K562 (cell line): ENCODE data around the gene FARP1.

ENCODE experiments used
- COPS2 ChIP-seq: fragments of 450-650 bp; conservative IDR thresholded peaks from 2 replicates; pipeline ENCODE4 v1.6.1; 2016; ENCODE audit warnings: mild to moderate bottlenecking, moderate library complexity
- ESRRA ChIP-seq: fragments of 450-650 bp; IDR thresholded peaks from 2 replicates; pipeline ENCODE4 v1.6.1; 2014; ENCODE audit warnings: low read depth, mild to moderate bottlenecking, moderate library complexity, borderline replicate concordance
- GABPA ChIP-seq: fragments of 200-800 bp; sonication (Bioruptor generic); conservative IDR thresholded peaks from 2 replicates; pipeline ENCODE4 v1.6.1; 2016; ENCODE audit warnings: low read depth, missing genetic modification characterization, missing compliant biosample characterization
- MAX ChIP-seq: sonication (generic); formaldehyde crosslinking; IDR thresholded peaks from 2 replicates; pipeline ENCODE4 v1.9.0; 2022; ENCODE audit warnings: mild to moderate bottlenecking, missing genetic modification reagents
- MAZ ChIP-seq, 2 experiments: fragments of 450-650 bp in 1 of 2; sonication (generic) in 1 of 2; formaldehyde crosslinking; IDR thresholded peaks in 1 of 2; conservative IDR thresholded peaks in 1 of 2; 2 replicates each; pipeline versions ENCODE4 v1.4.0 to v1.5.0; 2020; ENCODE audit warnings: mild to moderate bottlenecking in 1 of 2, missing genetic modification reagents in 1 of 2
- POLR2AphosphoS2 ChIP-seq: IDR thresholded peaks from 2 replicates; pipeline ENCODE4 v1.6.1; 2012; ENCODE audit warnings: low read length, improper control_type of control experiment
- SREBF2 ChIP-seq: sonication (generic); formaldehyde crosslinking; IDR thresholded peaks from 2 replicates; pipeline ENCODE4 v1.4.0; 2020; ENCODE audit warnings: mild to moderate bottlenecking, missing genetic modification reagents
- TF ChIP-seq, protein P1 (sequence below), 2 experiments: fragments of 200-800 bp in 1 of 2; sonication (Bioruptor generic) in 1 of 2; sonication (generic) in 1 of 2; formaldehyde crosslinking in 1 of 2; IDR thresholded peaks in 1 of 2; conservative IDR thresholded peaks in 1 of 2; 2 replicates each; pipeline versions ENCODE4 v1.5.0 to v1.6.1; 2016 to 2020; ENCODE audit warnings: missing compliant biosample characterization in 1 of 2, missing genetic modification characterization in 1 of 2, missing genetic modification reagents in 1 of 2
- TF ChIP-seq, protein P2 (sequence below): sonication (generic); formaldehyde crosslinking; IDR thresholded peaks from 2 replicates; pipeline ENCODE4 v1.9.0; 2022; ENCODE audit warnings: mild to moderate bottlenecking, missing genetic modification reagents

DNA sequence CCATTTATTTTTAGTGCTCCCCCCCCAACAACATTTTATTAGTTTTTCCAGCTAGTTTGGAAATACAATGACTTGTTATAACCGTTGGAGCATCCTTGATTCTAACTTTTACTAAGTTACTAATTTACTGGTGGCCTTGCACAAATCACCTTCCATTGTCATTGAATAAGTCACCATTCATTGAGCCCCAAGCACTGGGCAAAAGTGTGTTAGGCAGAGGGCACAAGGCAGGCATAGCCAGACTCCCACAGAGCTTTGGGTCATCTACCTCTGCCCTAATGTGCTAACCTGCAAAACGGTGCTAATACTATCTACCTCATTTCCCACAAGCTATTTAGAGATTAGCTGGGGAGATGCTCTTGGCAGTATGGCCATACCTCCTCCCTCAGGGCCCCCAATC, 120.9 kb downstream of the FARP1 start:
- TF ChIP-seq GABPA (tag) (no peak), ESRRA (no peak), COPS2 (no peak), MAX (CRISPR knock-in tag) (no peak), MAZ (CRISPR knock-in tag; conservative IDR thresholded peaks at IDR 0.05 in 1 of 2, IDR thresholded peaks at IDR 0.05 in 1 of 2) (no peak), SREBF2 (CRISPR knock-in tag) (no peak), POLR2AphosphoS2 (no peak)
- TF ChIP-seq, protein P1, sequence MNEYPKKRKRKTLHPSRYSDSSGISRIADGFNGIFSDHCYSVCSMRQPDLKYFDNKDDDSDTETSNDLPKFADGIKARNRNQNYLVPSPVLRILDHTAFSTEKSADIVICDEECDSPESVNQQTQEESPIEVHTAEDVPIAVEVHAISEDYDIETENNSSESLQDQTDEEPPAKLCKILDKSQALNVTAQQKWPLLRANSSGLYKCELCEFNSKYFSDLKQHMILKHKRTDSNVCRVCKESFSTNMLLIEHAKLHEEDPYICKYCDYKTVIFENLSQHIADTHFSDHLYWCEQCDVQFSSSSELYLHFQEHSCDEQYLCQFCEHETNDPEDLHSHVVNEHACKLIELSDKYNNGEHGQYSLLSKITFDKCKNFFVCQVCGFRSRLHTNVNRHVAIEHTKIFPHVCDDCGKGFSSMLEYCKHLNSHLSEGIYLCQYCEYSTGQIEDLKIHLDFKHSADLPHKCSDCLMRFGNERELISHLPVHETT (CRISPR knock-in tag; conservative IDR thresholded peaks at IDR 0.05 in 1 of 2, IDR thresholded peaks at IDR 0.05 in 1 of 2): no peak
- TF ChIP-seq, protein P2, sequence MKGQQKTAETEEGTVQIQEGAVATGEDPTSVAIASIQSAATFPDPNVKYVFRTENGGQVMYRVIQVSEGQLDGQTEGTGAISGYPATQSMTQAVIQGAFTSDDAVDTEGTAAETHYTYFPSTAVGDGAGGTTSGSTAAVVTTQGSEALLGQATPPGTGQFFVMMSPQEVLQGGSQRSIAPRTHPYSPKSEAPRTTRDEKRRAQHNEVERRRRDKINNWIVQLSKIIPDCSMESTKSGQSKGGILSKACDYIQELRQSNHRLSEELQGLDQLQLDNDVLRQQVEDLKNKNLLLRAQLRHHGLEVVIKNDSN: no peak
